HG03066 (cell line): ENCODE results near the gene BCAR3.

Experiments
- ATAC-seq: cut with Tn5 transposase; IDR thresholded peaks from one replicate; pipeline ENCODE4 v1.9.1; 2021; ENCODE audit warnings: low read depth; ENCODE audit not compliant: unreplicated experiment

The BCAR3 gene

GRCh38 chr1:93584261-93585003 lies 97.2 kb downstream of the BCAR3 start:
- no peak for ATAC-seq

DNA sequence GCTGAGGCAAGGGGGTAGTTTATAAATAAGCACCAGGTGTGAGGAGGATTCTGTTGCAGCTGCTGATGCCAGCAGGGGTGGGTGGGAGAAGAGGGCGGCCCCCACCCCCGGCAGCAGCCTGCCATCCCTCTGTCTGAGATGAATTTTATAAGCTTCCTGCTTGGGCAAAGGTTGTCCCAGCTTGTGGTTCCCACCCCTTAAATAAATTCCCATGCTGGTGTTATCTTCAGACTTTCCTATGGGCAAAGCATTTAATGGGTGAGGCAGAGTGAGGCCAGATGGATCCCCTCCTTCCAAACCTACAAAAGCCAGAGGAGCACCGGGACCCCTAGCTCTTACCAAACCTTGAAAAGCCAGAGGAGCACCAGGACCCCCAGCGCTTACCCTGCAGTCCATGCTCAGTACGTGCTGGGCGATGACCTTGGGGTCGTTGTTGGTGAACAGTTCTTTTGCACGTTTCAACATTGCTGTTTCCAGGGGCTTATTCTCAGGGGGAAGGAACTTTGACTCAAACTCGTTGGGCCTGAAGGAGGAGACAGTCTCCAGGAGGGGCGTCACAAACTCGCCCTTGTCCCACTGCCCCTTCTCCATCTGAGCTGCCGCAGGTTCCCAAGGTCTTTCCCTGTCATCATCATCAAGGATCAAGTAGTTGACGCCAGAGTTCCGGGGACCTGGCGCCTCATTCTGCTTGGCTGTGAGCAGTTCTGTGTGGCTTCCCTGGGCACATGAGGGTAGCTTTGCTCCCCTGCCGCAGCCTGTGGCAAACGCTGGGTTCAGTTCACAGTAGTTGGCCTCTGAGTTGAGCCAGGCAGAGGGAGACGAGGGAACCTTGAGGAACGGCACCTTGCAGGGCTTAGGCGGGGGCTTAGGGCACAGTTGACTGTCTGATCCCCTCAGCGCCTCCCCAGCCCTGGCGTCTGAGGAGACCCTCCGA lies 99.5 kb downstream of the BCAR3 start:
- no peak for ATAC-seq

GRCh38 chr1:93579891-93580290 lies 101.7 kb downstream of the BCAR3 start:
- no peak for ATAC-seq

DNA sequence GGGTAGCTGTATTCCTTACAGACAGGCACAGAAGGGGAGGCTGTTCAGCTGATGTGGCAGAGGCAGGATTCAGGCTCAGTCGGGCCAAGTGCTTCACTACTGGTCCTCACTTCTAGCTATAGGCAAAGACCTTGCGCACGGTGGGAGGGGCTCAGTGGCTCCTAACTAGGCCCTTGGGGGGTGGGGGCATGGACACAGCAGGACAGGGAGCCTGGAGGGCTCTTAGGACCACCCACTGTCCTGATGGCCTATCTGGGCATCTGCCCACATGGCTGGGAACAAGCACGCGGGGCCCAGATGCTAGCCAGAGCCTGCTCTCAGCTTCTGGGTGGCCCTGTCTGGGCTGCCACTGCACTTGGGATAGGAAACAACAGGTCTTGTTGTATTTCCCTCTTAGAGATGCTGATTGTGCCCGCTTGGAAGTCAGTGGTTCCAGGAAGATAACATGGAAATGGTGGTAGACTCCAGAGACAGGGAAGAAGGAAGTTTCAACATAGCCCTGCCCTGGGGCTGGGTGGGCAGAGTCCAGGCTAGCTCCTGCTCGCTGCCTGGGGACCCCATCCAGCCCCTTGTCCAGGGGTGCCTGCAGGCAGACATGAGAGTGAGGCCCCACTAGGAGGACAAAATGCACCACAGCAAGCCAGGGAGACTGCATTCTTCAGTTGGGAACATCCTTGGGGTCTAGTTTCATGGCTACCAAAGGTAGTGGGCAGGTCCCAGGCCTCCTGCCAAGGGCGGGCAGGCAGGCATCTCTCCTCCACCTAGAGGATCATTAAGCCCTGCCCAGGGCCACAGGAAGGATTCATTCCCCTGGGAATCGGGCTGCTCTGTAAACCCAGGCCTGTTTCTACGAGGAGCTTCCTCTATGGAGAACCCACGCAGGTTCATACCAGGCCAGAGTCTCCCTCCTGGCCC lies 102.5 kb downstream of the BCAR3 start:
- ATAC-seq, result no peak

DNA sequence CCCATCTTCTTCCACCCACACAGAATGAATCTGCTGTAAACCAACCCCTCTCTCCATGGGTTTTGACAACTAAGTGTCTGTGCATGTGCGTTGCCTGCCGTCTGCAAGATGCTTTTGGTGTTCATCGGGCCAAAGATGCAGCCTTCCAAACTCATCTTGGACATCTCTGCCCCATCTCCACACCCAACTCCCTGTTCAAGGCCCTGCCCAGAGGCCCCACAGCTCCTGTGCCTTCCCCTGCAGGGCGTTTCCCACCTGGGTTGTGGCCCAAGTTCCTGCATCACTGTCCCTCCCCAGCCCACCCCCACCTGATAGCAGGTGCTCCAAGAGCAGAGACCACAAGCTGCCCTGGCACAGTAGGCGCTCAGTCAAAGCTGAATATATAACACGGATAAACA lies 103.2 kb downstream of the BCAR3 start:
- no peak for ATAC-seq

DNA sequence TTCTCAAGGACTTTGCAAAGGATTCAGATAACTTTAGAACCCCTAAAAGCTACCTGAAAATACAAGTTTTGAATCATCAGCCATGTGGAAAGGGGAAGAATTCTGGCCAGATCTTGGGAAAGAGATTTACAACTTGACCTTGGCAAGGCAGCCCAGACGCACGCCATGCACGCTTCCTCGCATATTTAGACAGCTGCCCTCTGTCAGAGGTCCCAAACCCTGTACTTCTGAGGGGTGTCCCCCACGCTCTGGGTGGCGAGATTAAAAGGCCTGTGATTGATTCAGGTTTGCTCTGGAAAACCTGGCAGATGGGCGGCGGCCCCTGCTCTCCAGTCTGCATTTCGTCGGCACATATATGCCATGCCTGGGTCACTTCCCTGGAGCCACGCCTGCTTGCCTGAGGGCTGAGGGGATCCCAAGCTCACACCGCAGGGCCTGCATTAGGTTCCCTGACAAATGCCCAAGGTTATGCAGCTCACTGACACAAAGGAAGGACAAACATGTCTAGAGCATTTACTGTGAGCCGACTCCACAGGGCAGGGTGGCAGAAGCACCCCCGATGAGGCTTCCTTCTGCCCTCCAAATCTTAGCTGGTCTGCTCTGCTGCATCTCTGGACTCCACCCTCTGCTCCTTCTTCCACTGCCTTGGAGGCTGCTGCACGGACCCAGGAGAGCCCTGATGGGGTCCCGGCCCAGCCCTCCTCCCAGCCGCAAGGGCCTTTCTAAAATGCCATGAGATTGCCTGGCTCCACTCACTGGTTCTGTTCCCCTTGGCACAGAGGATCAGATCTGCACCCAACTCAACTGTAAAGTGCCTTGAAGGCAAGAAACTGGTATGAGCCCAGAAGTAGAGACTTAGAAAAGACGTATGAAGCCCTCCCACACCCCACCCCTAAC lies 103.9 kb downstream of the BCAR3 start:
- no peak for ATAC-seq

- no peak for ATAC-seq
These were observed 104.9 kb downstream of the BCAR3 start for GRCh38 chr1:93576746-93577145.

DNA sequence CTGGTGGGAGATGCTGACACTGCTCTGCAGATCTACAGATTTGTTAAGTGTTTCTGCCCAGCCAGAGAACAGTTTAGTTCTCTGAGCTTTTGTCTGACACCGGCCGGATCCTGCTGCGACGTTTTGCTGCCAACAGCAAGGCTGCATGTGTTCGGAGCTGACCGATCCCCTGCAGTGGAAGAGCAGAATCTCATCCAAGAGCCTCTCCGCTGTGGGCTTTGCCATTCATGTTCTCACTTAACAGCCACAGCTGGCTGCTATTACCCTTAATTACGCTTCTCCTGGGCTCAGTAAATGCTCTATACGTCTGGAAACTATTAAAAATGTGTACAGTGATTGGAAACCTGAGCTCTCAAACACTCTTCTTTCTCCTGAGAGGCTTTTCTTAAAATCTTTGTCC lies 105.3 kb downstream of the BCAR3 start:
- ATAC-seq, result no peak

GRCh38 chr1:93575621-93576284 lies 105.9 kb downstream of the BCAR3 start:
- ATAC-seq, result no peak

GRCh38 chr1:93574991-93575390 lies 106.6 kb downstream of the BCAR3 start:
- no peak for ATAC-seq

GRCh38 chr1:93574511-93574910 lies 107.1 kb downstream of the BCAR3 start:
- ATAC-seq, result no peak

GRCh38 chr1:93573940-93574469 lies 107.6 kb downstream of the BCAR3 start:
- no peak for ATAC-seq

DNA sequence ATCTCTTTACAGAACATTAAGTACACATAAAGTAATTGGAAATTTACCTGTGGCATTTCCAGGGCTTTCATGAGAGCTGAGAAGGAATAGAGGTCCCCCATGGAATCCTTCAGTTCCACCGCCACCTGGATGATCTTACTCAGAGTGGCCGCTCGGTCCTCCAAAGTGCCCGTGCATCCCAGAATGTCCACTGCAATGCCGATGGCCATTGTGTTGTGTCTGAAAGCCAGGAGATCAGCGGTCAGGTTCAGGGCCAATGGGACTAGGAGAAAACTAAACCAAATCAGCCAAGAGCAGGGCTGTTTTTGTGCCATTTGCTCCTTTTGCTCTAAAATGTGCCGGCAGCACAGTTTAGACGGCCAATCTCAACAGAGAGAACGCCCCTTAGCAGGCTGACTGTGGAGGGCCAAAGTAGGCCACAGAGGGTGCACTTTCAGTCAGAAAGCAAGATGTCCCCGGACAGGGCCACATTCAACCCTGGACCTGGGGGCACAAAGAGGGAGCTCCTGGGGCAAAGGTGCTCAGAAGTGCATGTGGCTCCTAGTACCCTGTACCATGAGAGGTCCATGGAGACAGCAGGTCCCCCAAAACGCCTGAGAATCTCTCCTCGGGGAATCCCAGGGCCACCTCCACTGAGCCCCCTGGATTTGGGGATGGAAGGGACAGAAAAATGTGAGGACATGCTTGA lies 109.9 kb downstream of the BCAR3 start:
- ATAC-seq, result no peak

GRCh38 chr1:93569489-93569888 lies 112.1 kb downstream of the BCAR3 start:
- no peak for ATAC-seq

- ATAC-seq, result no peak
These were observed 114.2 kb downstream of the BCAR3 start for GRCh38 chr1:93567255-93567918.

DNA sequence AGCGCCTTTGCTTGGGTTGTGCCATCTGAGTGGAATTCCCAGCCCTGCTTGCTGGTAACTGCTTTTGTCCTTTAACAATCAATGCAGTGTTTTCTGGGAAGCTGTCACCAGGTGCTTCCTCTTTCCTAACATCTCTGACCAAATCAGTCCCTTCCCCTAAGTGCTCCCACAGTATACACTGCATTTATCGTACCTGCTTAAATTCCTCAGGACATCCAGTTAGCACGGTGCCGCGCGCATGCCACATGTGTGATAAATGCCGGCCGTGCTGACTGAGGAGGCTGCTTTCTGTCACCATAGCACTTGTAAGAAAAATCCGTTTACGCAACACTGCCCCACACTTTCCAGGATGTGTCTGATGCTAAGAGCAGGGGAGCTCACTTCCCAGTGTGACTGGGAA lies 115.4 kb downstream of the BCAR3 start:
- no peak for ATAC-seq

- ATAC-seq, result no peak
These were observed 116.0 kb downstream of the BCAR3 start for GRCh38 chr1:93565496-93566206.
